HL-60 (cell line): ENCODE results near the gene ERICH4.

Experiments
- GABPA ChIP-seq: IDR thresholded peaks from 2 replicates; pipeline ENCODE4 v1.6.1; 2012; ENCODE audit warnings: low read depth
- POLR2AphosphoS5 ChIP-seq: IDR thresholded peaks from 2 replicates; pipeline ENCODE4 v1.6.1; 2012; ENCODE audit warnings: low read depth
- REST ChIP-seq: IDR thresholded peaks from 2 replicates; pipeline ENCODE4 v1.6.1; 2012; ENCODE audit warnings: low read depth; ENCODE audit not compliant: insufficient replicate concordance
- TF ChIP-seq, protein P1 (sequence below): IDR thresholded peaks from one replicate; pipeline ENCODE4 v1.5.1; 2011; ENCODE audit warnings: low read length, control low read depth, inconsistent platforms; ENCODE audit not compliant: insufficient read depth

GRCh38 chr19:41413947-41414346 is 29.0 kb upstream of the ERICH4 start:
- TF ChIP-seq REST: no peak
- TF ChIP-seq, protein P1, sequence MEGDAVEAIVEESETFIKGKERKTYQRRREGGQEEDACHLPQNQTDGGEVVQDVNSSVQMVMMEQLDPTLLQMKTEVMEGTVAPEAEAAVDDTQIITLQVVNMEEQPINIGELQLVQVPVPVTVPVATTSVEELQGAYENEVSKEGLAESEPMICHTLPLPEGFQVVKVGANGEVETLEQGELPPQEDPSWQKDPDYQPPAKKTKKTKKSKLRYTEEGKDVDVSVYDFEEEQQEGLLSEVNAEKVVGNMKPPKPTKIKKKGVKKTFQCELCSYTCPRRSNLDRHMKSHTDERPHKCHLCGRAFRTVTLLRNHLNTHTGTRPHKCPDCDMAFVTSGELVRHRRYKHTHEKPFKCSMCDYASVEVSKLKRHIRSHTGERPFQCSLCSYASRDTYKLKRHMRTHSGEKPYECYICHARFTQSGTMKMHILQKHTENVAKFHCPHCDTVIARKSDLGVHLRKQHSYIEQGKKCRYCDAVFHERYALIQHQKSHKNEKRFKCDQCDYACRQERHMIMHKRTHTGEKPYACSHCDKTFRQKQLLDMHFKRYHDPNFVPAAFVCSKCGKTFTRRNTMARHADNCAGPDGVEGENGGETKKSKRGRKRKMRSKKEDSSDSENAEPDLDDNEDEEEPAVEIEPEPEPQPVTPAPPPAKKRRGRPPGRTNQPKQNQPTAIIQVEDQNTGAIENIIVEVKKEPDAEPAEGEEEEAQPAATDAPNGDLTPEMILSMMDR: no peak
- TF ChIP-seq POLR2AphosphoS5: no peak
- TF ChIP-seq GABPA: no peak
